ENCODE data around the gene P2RY1. TPM values are rescaled to one million over a fixed set of nuclear protein-coding genes. Genes with fewer than 3 reads are reported as not detected.
"Not testable (repeated sequence)": the region's sequence is repeated elsewhere in the genome, so short reads cannot be mapped to it uniquely, and the experiment has no call there.

Gene P2RY1
- total RNA-seq, 1 donor from 2014 or later: 22.5 TPM

DNA sequence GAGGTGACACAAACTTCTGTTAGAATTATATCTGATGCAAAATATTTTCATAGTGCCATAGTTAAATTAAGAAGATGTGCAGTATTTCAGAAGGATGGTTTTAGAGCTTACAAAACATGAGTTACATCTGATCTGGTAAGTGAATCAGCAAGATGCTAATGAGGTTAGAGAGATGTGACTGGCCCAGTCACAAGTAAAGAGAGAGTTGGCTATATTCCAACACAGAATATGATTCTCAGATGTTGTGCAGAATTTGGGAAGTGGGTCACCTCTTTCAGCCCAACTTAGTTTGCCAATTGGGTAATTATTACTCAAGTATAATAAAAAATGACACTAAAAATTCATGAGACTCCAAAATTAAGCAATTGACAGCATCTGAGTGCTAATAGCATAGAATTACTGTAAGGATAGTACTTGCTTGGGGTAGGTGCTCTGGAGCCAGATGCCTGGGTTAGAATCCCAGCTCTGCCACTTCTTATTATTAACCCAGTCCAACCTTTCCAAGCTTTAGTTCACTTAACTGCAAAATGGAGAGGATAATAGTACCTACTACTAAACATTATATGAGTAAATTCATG lies 30.8 kb downstream of the P2RY1 start:
- Histone ChIP-seq H3K4me1 (no peaks in the 10 kb centered on the region), H3K9me3 (no peaks in the 10 kb centered on the region), H3K27ac (no peak overlapping the region), H3K4me3 (no peak overlapping the region), H3K36me3 (no peaks in the 10 kb centered on the region), H3K27me3 (no peaks in the 10 kb centered on the region)
- ATAC-seq (peak; percentile 73), DNase-seq (no peak)
- TF ChIP-seq, protein P1, sequence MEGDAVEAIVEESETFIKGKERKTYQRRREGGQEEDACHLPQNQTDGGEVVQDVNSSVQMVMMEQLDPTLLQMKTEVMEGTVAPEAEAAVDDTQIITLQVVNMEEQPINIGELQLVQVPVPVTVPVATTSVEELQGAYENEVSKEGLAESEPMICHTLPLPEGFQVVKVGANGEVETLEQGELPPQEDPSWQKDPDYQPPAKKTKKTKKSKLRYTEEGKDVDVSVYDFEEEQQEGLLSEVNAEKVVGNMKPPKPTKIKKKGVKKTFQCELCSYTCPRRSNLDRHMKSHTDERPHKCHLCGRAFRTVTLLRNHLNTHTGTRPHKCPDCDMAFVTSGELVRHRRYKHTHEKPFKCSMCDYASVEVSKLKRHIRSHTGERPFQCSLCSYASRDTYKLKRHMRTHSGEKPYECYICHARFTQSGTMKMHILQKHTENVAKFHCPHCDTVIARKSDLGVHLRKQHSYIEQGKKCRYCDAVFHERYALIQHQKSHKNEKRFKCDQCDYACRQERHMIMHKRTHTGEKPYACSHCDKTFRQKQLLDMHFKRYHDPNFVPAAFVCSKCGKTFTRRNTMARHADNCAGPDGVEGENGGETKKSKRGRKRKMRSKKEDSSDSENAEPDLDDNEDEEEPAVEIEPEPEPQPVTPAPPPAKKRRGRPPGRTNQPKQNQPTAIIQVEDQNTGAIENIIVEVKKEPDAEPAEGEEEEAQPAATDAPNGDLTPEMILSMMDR (IDR thresholded peaks at IDR 0.05): no peak
- intact Hi-C loops (cut with DNase I): no loop called here

- H3K27ac ChIP-seq: peak overlapping the region; percentile 20
- intact Hi-C loops (cut with DNase I): no loop called here
- no peaks in the 10 kb centered on the region for H3K9me3 ChIP-seq
- no peak overlapping the region for H3K4me3 ChIP-seq
- no peaks in the 10 kb centered on the region for H3K36me3 ChIP-seq
- peak; percentile 93 for ATAC-seq
- no peaks in the 10 kb centered on the region for H3K27me3 ChIP-seq
- H3K4me1 ChIP-seq: no peaks in the 10 kb centered on the region
- TF ChIP-seq, protein P1 (IDR thresholded peaks at IDR 0.05): no peak
- DNase-seq: no peak
These were observed 35.1 kb downstream of the P2RY1 start for GRCh38 chr3:152870027-152870426.

- H3K9me3 ChIP-seq; ATAC-seq; H3K36me3 ChIP-seq; intact Hi-C loops (cut with DNase I); H3K4me1 ChIP-seq; H3K27ac ChIP-seq; H3K4me3 ChIP-seq; H3K27me3 ChIP-seq; DNase-seq: not testable (repeated sequence)
These were observed 38.4 kb downstream of the P2RY1 start for GRCh38 chr3:152873314-152873713.

GRCh38 chr3:152874896-152875749 lies 40.2 kb downstream of the P2RY1 start:
- TF ChIP-seq, protein P1 (IDR thresholded peaks at IDR 0.05): no peak
- intact Hi-C loops (cut with DNase I): no loop called here
- Histone ChIP-seq H3K4me3 (no peak overlapping the region), H3K27ac (no peak overlapping the region), H3K4me1 (no peaks in the 10 kb centered on the region), H3K27me3 (no peaks in the 10 kb centered on the region), H3K9me3 (no peaks in the 10 kb centered on the region), H3K36me3 (no peaks in the 10 kb centered on the region)
- DNase-seq (no peak), ATAC-seq (no peak)

GRCh38 chr3:152879130-152879789 lies 44.3 kb downstream of the P2RY1 start:
- no peaks in the 10 kb centered on the region for H3K9me3 ChIP-seq
- ATAC-seq (no peak), DNase-seq (no peak)
- no peak overlapping the region for H3K4me3 ChIP-seq
- TF ChIP-seq, protein P1 (IDR thresholded peaks at IDR 0.05): no peak
- no peak overlapping the region for H3K27ac ChIP-seq
- no peaks in the 10 kb centered on the region for H3K36me3 ChIP-seq
- no peaks in the 10 kb centered on the region for H3K4me1 ChIP-seq
- intact Hi-C loops (cut with DNase I): no loop called here
- no peaks in the 10 kb centered on the region for H3K27me3 ChIP-seq

- ATAC-seq (no peak), DNase-seq (no peak)
- H3K4me1 ChIP-seq: no peaks in the 10 kb centered on the region
- H3K36me3 ChIP-seq: no peaks in the 10 kb centered on the region
- H3K27me3 ChIP-seq: no peaks in the 10 kb centered on the region
- H3K27ac ChIP-seq: no peak overlapping the region
- H3K4me3 ChIP-seq: no peak overlapping the region
- TF ChIP-seq, protein P1 (IDR thresholded peaks at IDR 0.05): no peak
- intact Hi-C loops (cut with DNase I): no loop called here
- H3K9me3 ChIP-seq: no peaks in the 10 kb centered on the region
These were observed 44.9 kb downstream of the P2RY1 start for GRCh38 chr3:152879790-152880174.
